Smooth muscle cell of the brain vasculature (primary cell): ENCODE results near the gene HSDL2.
"Not testable (repeated sequence)": the region's sequence is repeated elsewhere in the genome, so short reads cannot be mapped to it uniquely, and the experiment has no call there.

Experiments
- DNase-seq: peaks from one replicate; pipeline ENCODE4 v3.0.0-alpha.2; 2012; ENCODE audit warnings: low read depth, low spot score

HSDL2 gene

DNA sequence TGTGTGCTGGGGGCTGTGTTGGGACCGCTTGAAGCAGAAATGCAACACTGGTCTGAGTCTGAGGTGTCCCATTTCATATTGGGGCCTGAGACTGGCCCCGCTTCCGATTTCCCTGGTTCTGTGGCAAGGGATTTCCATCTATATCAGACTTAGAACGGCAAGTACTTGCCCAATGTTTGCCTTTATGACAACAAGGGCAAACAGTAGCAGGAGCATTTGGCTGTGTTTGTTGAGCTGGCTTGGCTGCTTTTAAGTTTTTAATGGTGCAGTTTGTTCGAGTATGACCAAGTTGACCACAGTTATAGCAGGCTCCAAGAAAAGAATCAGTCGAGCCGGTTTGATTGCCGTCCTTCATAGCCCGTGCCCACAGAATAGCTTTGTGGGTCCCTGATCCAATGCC is 17.0 kb downstream of the HSDL2 start:
- no peak for DNase-seq

DNA sequence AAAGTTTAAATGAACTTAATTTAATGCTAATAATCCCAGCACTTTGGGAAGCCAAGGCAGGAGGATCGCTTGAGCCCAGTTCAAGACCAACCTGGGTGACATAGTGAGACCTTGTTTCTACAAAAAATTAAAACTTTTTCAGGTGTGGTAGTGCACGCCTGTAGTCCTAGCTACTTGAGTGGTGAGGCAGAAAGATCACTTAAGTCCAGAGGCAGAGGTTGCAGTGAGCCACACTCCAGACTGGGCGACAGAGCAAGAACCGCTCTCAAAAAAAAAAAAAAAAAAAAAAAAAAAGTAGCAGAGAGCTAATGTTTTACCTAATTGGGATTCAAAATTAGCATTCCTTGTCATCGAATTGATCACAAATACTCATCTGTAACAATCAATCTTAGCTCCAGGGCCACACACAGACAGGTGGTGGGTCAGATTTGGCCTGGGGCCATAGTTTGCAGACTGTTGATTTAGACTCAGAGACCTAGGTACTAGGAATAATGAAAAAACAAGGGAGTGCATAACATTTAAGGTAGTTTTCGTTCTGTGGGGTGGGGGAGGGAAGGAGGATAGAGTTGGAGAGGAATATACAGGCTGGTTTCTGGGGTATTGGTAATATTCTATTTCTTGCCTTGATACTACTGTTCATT is 21.4 kb downstream of the HSDL2 start:
- DNase-seq, result no peak

DNA sequence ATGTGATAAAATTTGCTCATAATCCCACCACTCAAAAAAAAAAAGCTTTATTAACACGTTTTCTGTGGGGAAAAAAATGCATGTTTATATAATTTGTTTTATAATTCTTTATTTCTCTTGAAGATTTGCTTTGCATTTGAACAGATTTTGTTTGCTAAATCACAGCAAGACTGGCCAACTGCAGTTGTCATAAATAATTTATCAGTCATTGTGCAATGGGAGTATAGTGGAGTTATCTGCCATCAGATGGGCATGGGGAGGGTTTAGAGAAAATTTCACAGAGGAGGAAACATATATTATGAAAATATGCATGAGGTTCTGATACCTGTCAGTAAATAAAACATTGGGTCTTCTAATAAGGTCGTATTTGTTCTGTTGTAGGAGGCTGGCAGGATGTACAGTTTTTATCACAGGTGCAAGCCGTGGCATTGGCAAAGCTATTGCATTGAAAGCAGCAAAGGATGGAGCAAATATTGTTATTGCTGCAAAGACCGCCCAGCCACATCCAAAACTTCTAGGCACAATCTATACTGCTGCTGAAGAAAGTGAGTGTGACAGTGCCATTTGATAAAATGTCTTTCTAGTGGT is 23.8 kb downstream of the HSDL2 start:
- DNase-seq, result no peak

- no peak for DNase-seq
These were observed 24.6 kb downstream of the HSDL2 start for GRCh38 chr9:112404508-112404932.

GRCh38 chr9:112408275-112408674 is 28.4 kb downstream of the HSDL2 start:
- DNase-seq, result no peak

DNA sequence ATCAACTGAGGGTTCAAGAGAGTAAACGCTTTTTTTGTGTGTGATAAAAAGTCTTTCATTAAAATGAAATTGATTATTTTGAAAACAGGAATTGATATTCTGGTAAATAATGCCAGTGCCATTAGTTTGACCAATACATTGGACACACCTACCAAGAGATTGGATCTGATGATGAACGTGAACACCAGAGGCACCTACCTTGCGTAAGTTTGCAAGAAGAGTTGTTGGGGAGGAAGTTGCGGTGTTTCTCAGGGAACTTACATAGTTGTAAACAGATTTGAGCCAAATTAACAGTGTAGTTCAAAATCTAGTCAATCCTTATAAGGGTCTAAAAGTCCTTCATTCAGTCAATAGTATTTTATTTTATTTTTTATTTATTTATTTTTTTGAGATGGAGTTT is 28.9 kb downstream of the HSDL2 start:
- no peak for DNase-seq

DNA sequence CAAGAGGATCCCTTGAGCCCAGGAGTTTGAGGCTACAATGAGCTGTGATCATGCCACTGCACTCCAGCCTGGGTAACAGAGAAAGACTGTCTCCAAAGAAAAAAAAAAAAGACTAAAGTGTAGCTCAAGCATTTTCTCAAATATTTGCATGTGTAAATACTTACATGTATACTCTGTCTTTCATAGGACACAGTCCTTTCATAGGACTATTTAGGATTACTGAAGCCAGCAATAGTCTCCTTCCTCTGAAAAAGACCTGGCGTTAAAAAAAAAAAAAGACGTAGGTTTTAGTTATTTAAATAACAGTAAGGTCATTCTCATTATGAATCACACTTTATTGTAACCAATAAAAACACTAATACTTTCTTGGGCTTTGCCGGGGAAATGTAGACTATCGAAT is 29.9 kb downstream of the HSDL2 start:
- no peak for DNase-seq

GRCh38 chr9:112411626-112412027 is 31.7 kb downstream of the HSDL2 start:
- DNase-seq, result no peak

DNA sequence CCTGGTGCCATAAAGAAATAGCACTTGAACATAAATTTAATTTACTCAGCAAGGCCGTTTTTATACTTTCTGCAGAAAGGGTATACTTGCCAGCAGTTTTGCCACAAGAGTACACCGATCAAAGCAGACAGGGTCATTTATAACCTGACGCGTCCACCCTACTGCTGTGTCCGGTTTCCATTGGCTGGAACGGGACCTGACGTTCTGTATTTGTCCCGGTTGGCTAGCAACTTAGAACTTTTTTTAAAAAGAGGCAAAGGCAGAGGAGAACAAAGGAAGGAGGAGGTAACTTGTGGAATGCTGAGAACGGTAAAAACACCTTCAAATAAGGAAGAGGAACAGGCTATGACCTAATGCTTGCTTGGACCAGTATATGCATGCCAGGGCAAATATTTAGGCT is 33.8 kb downstream of the HSDL2 start:
- not testable (repeated sequence) for DNase-seq

DNA sequence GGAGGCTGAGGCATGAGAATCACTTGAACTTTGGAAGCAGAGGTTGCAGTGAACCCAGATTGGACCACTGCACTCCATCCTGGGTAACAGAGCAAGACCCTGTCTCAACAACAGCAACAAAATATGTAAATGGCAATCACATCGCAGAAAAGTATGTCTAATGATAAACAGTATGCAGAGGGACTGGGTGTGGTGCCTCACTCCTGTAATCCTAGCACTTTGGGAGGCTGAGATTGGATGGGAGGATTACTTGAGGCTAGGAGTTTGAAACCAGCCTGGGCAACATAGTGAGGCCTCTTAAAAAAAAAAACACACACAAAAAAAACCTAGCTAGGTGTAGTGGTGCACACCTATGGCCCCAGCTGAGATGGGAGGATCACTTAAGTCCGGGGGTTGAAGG is 40.3 kb downstream of the HSDL2 start:
- DNase-seq, result no peak

DNA sequence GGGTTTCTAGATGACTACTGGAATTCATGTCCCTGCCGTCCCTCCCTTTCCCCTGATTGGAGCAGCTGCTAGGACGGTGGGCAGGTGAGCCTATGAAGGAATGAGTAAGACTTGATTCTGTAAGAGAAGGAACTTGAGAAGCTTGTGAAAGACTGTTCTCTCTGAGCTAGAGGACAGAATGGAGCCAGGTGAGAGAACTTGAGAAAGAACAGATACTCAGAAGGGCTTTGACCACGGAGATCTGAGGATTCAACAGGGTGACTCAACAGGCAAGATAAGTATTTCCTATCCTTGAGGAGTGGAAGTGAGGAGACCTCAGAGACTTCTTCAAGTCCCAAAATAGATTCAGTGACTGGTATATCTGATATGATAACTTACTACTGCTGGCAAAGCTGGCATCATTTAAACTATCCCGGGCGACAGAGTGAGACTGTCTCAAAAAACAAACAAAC is 41.9 kb downstream of the HSDL2 start:
- DNase-seq, result no peak

DNA sequence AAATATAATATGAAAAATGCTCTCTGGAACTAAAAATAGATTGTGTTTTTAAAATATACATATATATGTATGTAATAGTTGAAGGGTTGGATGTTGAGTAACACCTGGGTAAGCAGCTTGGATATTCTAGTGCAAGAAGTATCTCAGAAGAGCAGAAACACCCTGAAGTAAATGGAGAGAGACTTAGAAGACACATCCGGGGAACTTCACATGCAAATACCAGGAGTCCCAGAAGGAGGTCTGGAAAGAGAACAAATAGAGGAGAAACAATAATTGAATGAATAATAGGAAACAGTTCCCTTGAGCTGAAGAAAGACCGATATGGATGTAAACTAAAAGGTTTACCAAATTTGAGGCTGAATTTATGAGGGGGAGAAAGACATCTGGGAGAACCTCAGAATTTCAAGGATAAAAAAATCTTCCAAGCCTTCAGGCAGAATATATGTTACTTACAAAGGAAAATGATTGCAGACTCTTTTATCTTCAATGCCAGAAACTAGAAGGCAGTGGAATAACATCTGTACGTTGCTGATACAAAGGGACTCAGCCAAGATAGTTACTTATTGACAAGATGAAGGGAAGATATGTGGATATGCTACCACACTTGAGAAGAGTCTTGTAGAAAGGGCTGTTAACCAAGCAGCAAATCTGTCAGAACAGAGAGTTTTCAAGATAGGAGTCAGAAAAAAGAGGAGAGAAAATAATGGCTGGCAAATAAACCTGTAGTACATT is 42.7 kb downstream of the HSDL2 start:
- DNase-seq, result no peak

GRCh38 chr9:112430006-112430522 is 50.2 kb downstream of the HSDL2 start:
- DNase-seq, result no peak

DNA sequence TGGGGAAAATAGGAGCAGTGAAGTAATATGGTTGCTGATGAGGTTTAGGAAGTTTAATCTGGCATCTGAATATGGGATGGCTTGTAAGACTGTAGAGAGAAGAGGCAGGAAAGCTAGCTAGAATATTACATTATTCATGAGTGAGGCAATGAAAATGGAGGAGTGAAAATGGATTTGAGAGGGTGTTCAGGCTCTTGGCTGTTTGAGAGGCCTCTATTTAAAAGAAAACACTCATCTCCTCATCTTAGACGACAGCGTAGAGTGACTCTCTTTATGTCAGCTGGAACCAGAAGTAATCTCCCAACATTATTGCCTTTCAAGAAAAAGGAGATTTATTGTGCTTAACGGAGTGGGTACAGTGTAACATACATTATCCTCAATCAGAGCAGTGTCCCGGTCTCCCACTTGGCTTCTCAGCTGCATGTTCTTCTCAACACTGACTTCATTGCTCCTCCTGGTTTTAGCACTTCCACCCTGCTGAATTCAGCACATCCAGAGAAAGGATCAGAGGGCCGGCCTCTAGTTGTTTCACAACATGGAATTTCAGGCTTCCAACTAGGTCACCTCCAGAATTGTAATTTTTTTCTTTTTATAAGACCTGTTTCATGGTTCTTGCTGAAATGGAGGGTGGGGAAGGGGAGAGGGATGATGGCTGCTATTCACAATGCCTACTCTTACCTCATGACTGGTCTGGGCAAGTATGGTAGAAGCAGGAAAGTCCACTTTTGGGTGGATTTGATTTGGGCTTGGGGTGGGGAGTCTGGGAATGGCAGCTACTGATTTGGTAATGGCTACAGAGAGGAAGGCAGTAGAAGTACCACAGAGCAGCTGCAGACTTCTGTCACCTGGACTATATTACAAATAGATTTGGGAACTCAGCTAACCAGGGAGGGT is 53.8 kb downstream of the HSDL2 start:
- DNase-seq, result no peak

DNA sequence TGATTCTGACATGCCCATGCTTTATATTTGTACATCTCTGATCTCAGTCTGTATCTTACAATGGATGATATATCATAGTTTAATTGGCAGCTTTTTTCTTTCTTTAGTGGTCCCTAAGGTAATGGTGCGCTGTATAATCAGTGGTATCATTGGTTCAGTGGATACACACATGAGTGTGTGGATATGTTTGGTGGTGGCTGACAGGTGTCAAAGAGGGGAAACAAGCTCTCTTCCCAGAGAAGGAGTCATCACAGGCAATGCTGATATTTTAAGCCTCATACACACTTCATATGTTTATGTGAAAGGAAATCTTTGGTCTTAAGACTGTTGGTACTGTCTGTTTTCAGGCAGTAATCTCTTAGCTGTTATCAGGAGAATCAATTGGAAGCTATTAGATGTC is 54.6 kb downstream of the HSDL2 start:
- no peak for DNase-seq

GRCh38 chr9:112437406-112437805 is 57.5 kb downstream of the HSDL2 start:
- DNase-seq, result no peak

- no peak for DNase-seq
These were observed 59.3 kb downstream of the HSDL2 start for GRCh38 chr9:112439171-112439570.

- no peak for DNase-seq
These were observed 59.9 kb downstream of the HSDL2 start for GRCh38 chr9:112439825-112440224.

DNA sequence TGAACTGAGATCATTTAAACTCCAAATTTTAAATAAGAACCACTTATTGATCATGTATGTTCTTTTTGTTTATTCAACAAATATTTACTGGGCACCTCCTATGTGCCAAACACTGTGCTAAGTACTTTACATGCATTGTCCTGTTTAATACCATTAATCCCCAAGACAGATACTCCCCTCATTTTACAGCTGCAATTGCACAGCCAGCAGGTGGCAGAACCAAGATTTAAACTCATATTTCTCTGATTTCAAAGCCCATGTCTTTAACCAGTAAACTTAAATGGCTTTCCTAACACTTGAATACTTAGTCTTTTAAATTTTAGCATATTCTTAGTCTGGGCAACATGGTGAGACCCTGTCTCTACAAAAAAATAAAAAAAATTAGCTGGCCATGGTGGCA is 63.3 kb downstream of the HSDL2 start:
- DNase-seq, result no peak

DNA sequence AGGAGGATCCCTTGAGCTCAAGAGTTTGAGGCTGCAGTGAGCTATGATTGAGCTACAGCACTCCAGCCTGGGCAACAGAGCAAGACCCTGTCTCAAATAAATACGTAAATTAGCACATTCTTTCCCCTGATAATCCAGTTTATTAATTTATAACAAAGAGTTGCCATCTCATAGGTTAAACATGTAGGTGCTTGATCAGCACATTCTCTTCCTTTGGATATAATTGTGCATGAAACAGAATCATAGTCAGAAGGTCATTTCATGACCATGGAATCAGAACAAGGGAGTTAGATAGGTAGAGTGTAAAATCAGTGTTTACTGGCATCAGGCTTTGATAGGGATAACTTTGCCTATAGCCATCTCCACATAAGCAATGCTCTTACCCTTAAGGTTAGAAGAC is 63.7 kb downstream of the HSDL2 start:
- DNase-seq, result no peak

GRCh38 chr9:112445196-112445595 is 65.3 kb downstream of the HSDL2 start:
- no peak for DNase-seq

DNA sequence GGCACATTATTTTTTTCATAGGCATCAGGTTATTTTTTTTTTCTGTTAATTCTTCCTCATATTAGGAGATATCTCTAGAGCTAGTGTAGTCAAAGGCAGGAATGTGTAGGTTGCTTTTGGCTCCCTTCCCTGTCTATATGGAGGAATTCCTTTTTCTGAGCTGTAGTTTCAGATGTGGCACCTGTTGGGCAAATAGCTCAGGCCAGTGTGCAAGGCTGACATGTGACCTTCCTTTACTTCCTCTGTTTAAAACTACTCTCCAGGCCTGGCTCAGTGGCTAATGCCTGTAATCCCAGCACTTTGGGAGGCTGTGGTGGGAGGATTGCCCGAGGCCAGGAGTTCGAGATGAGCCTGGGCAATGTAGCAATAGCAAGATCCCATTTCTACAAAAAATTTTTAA is 66.2 kb downstream of the HSDL2 start:
- no peak for DNase-seq
